SU-DHL-6 (cell line): ENCODE data around the gene NUBPL.

Experiments used
- H2AFZ ChIP-seq: fragments of 200-600 bp; sonication (generic); 2 replicates; pipeline ENCODE4 v1.6.1; 2014; ENCODE audit warnings: low read depth, mild to moderate bottlenecking, moderate library complexity, mixed read lengths, antibody characterized with exemption, low read length; ENCODE audit not compliant: severe bottlenecking
- H3F3A ChIP-seq: fragments of 200-600 bp; shearing (Covaris generic); 2 replicates; pipeline ENCODE4 v1.6.0; 2016; ENCODE audit warnings: antibody characterized with exemption, mild to moderate bottlenecking; ENCODE audit not compliant: insufficient read depth
- H3K27ac ChIP-seq: fragments of 200-600 bp; sonication (generic); 2 replicates; pipeline ENCODE4 v1.5.1; 2016; ENCODE audit warnings: low read depth, mild to moderate bottlenecking, low read length, moderate library complexity, mixed read lengths
- H3K27me3 ChIP-seq: fragments of 200-600 bp; sonication (generic), shearing (Covaris generic); 2 replicates; pipeline ENCODE4 v1.6.0; 2014; ENCODE audit warnings: mild to moderate bottlenecking, low read length
- H3K36me3 ChIP-seq: fragments of 200-600 bp; sonication (generic); 2 replicates; pipeline ENCODE4 v1.6.1; 2014; ENCODE audit warnings: mild to moderate bottlenecking, low read length, mixed read lengths
- H3K4me2 ChIP-seq: fragments of 300-600, 200-600 bp; shearing (Covaris generic), sonication (generic); 2 replicates; pipeline ENCODE4 v1.6.0; 2014; ENCODE audit warnings: low read length, low read depth, mild to moderate bottlenecking; ENCODE audit not compliant: poor library complexity, severe bottlenecking
- H3K4me3 ChIP-seq: fragments of 200-600 bp; sonication (generic); 2 replicates; pipeline ENCODE4 v1.5.1; 2014; ENCODE audit warnings: antibody characterized with exemption, low read length, mild to moderate bottlenecking, mixed read lengths; ENCODE audit not compliant: insufficient read depth, poor library complexity, severe bottlenecking
- H3K79me2 ChIP-seq: fragments of 200-600 bp; sonication (generic); 2 replicates; pipeline ENCODE4 v1.6.1; 2014; ENCODE audit warnings: mild to moderate bottlenecking, low read length, moderate library complexity; ENCODE audit not compliant: insufficient read depth
- H3K9ac ChIP-seq: fragments of 200-600 bp; sonication (generic); 2 replicates; pipeline ENCODE4 v1.7.0; 2014; ENCODE audit warnings: mild to moderate bottlenecking, low read length
- H3K9me2 ChIP-seq: fragments of 200-600 bp; sonication (generic); replicated peaks from 2 replicates; pipeline ENCODE4 v1.6.1; 2014; ENCODE audit warnings: low read length; ENCODE audit not compliant: insufficient read depth
- H3K9me3 ChIP-seq: fragments of 200-600 bp; sonication (generic); 2 replicates; pipeline ENCODE4 v1.6.1; 2014; ENCODE audit warnings: low read length, mixed read lengths; ENCODE audit not compliant: insufficient read depth
- H4K20me1 ChIP-seq: fragments of 200-600 bp; sonication (generic); 2 replicates; pipeline ENCODE4 v1.6.1; 2014; ENCODE audit warnings: low read depth, mild to moderate bottlenecking, antibody characterized with exemption, low read length, moderate library complexity, mixed read lengths
- CTCF ChIP-seq: fragments of 200-600 bp; sonication (generic); IDR thresholded peaks from one replicate; pipeline ENCODE4 v1.5.1; 2017; ENCODE audit warnings: antibody characterized with exemption, mild to moderate bottlenecking, low read length, moderate library complexity; ENCODE audit not compliant: insufficient read depth, poor library complexity, severe bottlenecking
- EZH2phosphoT487 ChIP-seq: fragments of 200-600 bp; sonication (generic), shearing (Covaris generic); conservative IDR thresholded peaks from 2 replicates; pipeline ENCODE4 v1.6.1; 2018; ENCODE audit warnings: mild to moderate bottlenecking, antibody characterized with exemption, low read length, moderate library complexity, mixed read lengths

Gene NUBPL

GRCh38 chr14:31578266-31578665 lies 17.1 kb downstream of the NUBPL start:
- TF ChIP-seq CTCF (no peak), EZH2phosphoT487 (no peak)
- H3K79me2 ChIP-seq, result no peaks in the 10 kb centered on the region
- no peak overlapping the region for H3K4me3 ChIP-seq
- no peaks in the 10 kb centered on the region for H3K9me3 ChIP-seq
- no peak overlapping the region for H3K4me2 ChIP-seq
- no peaks in the 10 kb centered on the region for H4K20me1 ChIP-seq
- H3K27ac ChIP-seq, result no peak overlapping the region
- no peak overlapping the region for H3K9ac ChIP-seq
- no peaks in the 10 kb centered on the region for H3K27me3 ChIP-seq
- no peaks in the 10 kb centered on the region for H3K36me3 ChIP-seq
- H3F3A ChIP-seq, result no peaks in the 10 kb centered on the region
- H2AFZ ChIP-seq, result no peak overlapping the region
- no peaks in the 10 kb centered on the region for H3K9me2 ChIP-seq

GRCh38 chr14:31578792-31579501 lies 17.7 kb downstream of the NUBPL start:
- no peaks in the 10 kb centered on the region for H3K27me3 ChIP-seq
- no peak overlapping the region for H3K4me2 ChIP-seq
- no peaks in the 10 kb centered on the region for H4K20me1 ChIP-seq
- H3K4me3 ChIP-seq, result no peak overlapping the region
- H3K9me2 ChIP-seq, result no peaks in the 10 kb centered on the region
- H2AFZ ChIP-seq, result no peak overlapping the region
- no peak overlapping the region for H3K9ac ChIP-seq
- no peaks in the 10 kb centered on the region for H3F3A ChIP-seq
- no peaks in the 10 kb centered on the region for H3K9me3 ChIP-seq
- no peaks in the 10 kb centered on the region for H3K79me2 ChIP-seq
- H3K36me3 ChIP-seq, result no peaks in the 10 kb centered on the region
- H3K27ac ChIP-seq, result no peak overlapping the region
- TF ChIP-seq EZH2phosphoT487, result no peak
- no peak for TF ChIP-seq CTCF

- Histone ChIP-seq H3K79me2 (no peaks in the 10 kb centered on the region), H3K9me2 (no peaks in the 10 kb centered on the region), H3K4me2 (no peak overlapping the region), H3K27me3 (no peaks in the 10 kb centered on the region), H3K9ac (no peak overlapping the region), H3K9me3 (no peaks in the 10 kb centered on the region), H3K27ac (no peak overlapping the region), H3K4me3 (no peak overlapping the region), H3F3A (no peaks in the 10 kb centered on the region), H4K20me1 (no peaks in the 10 kb centered on the region), H3K36me3 (no peaks in the 10 kb centered on the region), H2AFZ (no peak overlapping the region)
- TF ChIP-seq CTCF (no peak), EZH2phosphoT487 (no peak)
Observed at GRCh38 chr14:31580234-31580633, 19.0 kb downstream of the NUBPL start.
